NOMO-1 (cell line): ENCODE data around the gene MGA.
"Not testable (repeated sequence)": the region's sequence is repeated elsewhere in the genome, so short reads cannot be mapped to it uniquely, and the experiment has no call there.

ENCODE experiments used
- DNase-seq, 2 experiments: peaks; one replicate each; lab custom pipeline; 2025; ENCODE audit not compliant: unreplicated experiment in 2 of 2; lab: John Stamatoyannopoulos, UW

MGA gene

GRCh38 chr15:41703120-41703519, 42.9 kb downstream of the MGA start:
- DNase-seq, result no peak

- DNase-seq, result no peak
These were observed 52.8 kb downstream of the MGA start for GRCh38 chr15:41713047-41713446.

- no peak for DNase-seq
These were observed 54.1 kb downstream of the MGA start for GRCh38 chr15:41714291-41714690.

GRCh38 chr15:41716864-41717263, 56.7 kb downstream of the MGA start:
- DNase-seq, result no peak

- DNase-seq, result no peak
These were observed 66.9 kb downstream of the MGA start for GRCh38 chr15:41727143-41727542.

GRCh38 chr15:41728061-41728460, 67.9 kb downstream of the MGA start:
- not testable (repeated sequence) for DNase-seq

- peak; percentile 29 to 75 for DNase-seq
These were observed 70.3 kb downstream of the MGA start for GRCh38 chr15:41730543-41730942.

GRCh38 chr15:41732483-41732882, 72.3 kb downstream of the MGA start:
- no peak for DNase-seq

GRCh38 chr15:41734079-41734478, 73.9 kb downstream of the MGA start:
- no peak for DNase-seq

- no peak for DNase-seq
These were observed 74.8 kb downstream of the MGA start for GRCh38 chr15:41735046-41735445.

GRCh38 chr15:41735492-41735891, 75.3 kb downstream of the MGA start:
- DNase-seq, result not testable (repeated sequence)

- no peak for DNase-seq
These were observed 86.6 kb downstream of the MGA start for GRCh38 chr15:41746802-41747201.

- no peak for DNase-seq
These were observed 96.0 kb downstream of the MGA start for GRCh38 chr15:41756198-41756597.

- peak; percentile 12 to 81 for DNase-seq
These were observed 112.6 kb downstream of the MGA start for GRCh38 chr15:41772720-41773331.

GRCh38 chr15:41773332-41773728, 113.1 kb downstream of the MGA start:
- no peak for DNase-seq

GRCh38 chr15:41773729-41774061, 113.5 kb downstream of the MGA start:
- DNase-seq, result no peak

GRCh38 chr15:41774062-41774881, 114.1 kb downstream of the MGA start, which contains the start of gene MAPKBP1:
Gene MAPKBP1, plus strand, starts transcription at chr15:41774484. Its CDS starts 792 bp downstream, at chr15:41775276.
- peak; percentile 96 to 98 for DNase-seq

GRCh38 chr15:41774882-41775417, 114.7 kb downstream of the MGA start:
- DNase-seq, result peak in 1 of 2 experiments; percentile 40

- DNase-seq, result no peak
These were observed 115.4 kb downstream of the MGA start for GRCh38 chr15:41775651-41776050.

GRCh38 chr15:41777421-41777973, 117.3 kb downstream of the MGA start:
- no peak for DNase-seq

- no peak for DNase-seq
These were observed 118.3 kb downstream of the MGA start for GRCh38 chr15:41778521-41778920.
